K562 (cell line): ENCODE measurements around the gene POR. TPM values are rescaled to one million over a fixed set of nuclear protein-coding genes. Genes with fewer than 3 reads are reported as not detected.

Experiments used
- CXXC5 ChIP-seq: fragments of 250-450 bp; sonication (Bioruptor Pico); IDR thresholded peaks from 2 replicates; pipeline ENCODE4 v1.8.0; 2022; ENCODE audit warnings: inconsistent platforms, mild to moderate bottlenecking, moderate library complexity
- FOXK1 ChIP-seq: sonication (generic); formaldehyde crosslinking; IDR thresholded peaks from 2 replicates; pipeline ENCODE4 v1.8.0; 2022; ENCODE audit warnings: missing genetic modification reagents, mild to moderate bottlenecking, borderline replicate concordance
- HDAC3 ChIP-seq: fragments of 450-650 bp; IDR thresholded peaks from 2 replicates; pipeline ENCODE4 v1.6.1; 2018; ENCODE audit warnings: borderline replicate concordance, mild to moderate bottlenecking, moderate library complexity; ENCODE audit not compliant: partially characterized antibody
- HDAC6 ChIP-seq: IDR thresholded peaks from 2 replicates; pipeline ENCODE4 v1.6.1; 2012; ENCODE audit warnings: low read depth, mild to moderate bottlenecking, control low read depth, inconsistent platforms, low read length, moderate library complexity
- HES1 ChIP-seq: fragments of 450-650 bp; IDR thresholded peaks from 2 replicates; pipeline ENCODE4 v1.6.1; 2016; ENCODE audit warnings: low read depth, mild to moderate bottlenecking, moderate library complexity
- HNRNPUL1 ChIP-seq: fragments of 200-400 bp; formaldehyde crosslinking; IDR thresholded peaks from 2 replicates; pipeline ENCODE4 v1.6.1; 2017; ENCODE audit warnings: low read length
- HOXB6 ChIP-seq: fragments of 250-450 bp; sonication (Bioruptor Pico); IDR thresholded peaks from 2 replicates; pipeline ENCODE4 v1.5.1; 2022; ENCODE audit warnings: mild to moderate bottlenecking, borderline replicate concordance
- MTF1 ChIP-seq: fragments of 250-450 bp; sonication (Bioruptor Pico); IDR thresholded peaks from 2 replicates; pipeline ENCODE4 v1.9.0; 2021; ENCODE audit warnings: moderate library complexity, mild to moderate bottlenecking, inconsistent platforms, borderline replicate concordance
- MXD1 ChIP-seq: fragments of 250-450 bp; sonication (Bioruptor Pico); IDR thresholded peaks from 2 replicates; pipeline ENCODE4 v1.8.0; 2021; ENCODE audit warnings: borderline replicate concordance, mild to moderate bottlenecking, moderate library complexity; ENCODE audit not compliant: poor library complexity, severe bottlenecking
- NR4A1 ChIP-seq, 2 experiments: fragments of 250-450 bp in 1 of 2; fragments of 450-650 bp in 1 of 2; sonication (Bioruptor Pico) in 1 of 2; IDR thresholded peaks; 2 replicates each; pipeline versions ENCODE4 v1.4.0 to v1.6.1; 2016 to 2020; ENCODE audit warnings: mild to moderate bottlenecking in 2 of 2, missing compliant biosample characterization in 1 of 2, missing genetic modification characterization in 1 of 2, moderate library complexity in 1 of 2
- PCBP1 ChIP-seq: fragments of 200-400 bp; formaldehyde crosslinking; IDR thresholded peaks from 2 replicates; pipeline ENCODE4 v1.6.1; 2018; ENCODE audit warnings: mild to moderate bottlenecking, low read depth, low read length; ENCODE audit not compliant: poor library complexity, severe bottlenecking
- PRMT5 ChIP-seq: sonication (generic); formaldehyde crosslinking; IDR thresholded peaks from 2 replicates; pipeline ENCODE4 v1.5.0; 2020; ENCODE audit warnings: missing genetic modification reagents
- ZNF23 ChIP-seq: fragments of 250-450 bp; sonication (Bioruptor Pico); IDR thresholded peaks from 2 replicates; pipeline ENCODE4 v1.4.0; 2020; ENCODE audit warnings: mild to moderate bottlenecking
- ZNF717 ChIP-seq: fragments of 250-450 bp; sonication (Bioruptor Pico); IDR thresholded peaks from 2 replicates; pipeline ENCODE4 v1.5.0; 2021
- ZNF77 ChIP-seq: fragments of 250-450 bp; sonication (Bioruptor Pico); IDR thresholded peaks from 2 replicates; pipeline ENCODE4 v1.5.0; 2020
- polyA plus RNA-seq, 8 experiments: library from polyadenylated mRNA; depleted of rRNA in 4 of 8; stranded (reverse) in 5 of 8; unstranded in 3 of 8; fragments of >200 nt; fragmentation: Nextera tagmentation in 2 of 8; fragmentation: Illumina TruSeq in 1 of 8; extraction: Ambion mirVana in 2 of 8; extraction: Trizol in 1 of 8; gene quantifications; 2 replicates each; pipeline versions ENCODE4 v1.2.1 to v1.2.3, GENCODE V29; 2011 to 2014; ENCODE audit warnings: inconsistent platforms in 1 of 8, missing spikeins in 1 of 8
- total RNA-seq, 7 experiments: library from RNA; depleted of rRNA in 6 of 7; stranded (reverse); fragments of >200 nt in 6 of 7; fragmentation: Illumina TruSeq in 2 of 7; extraction: Trizol in 2 of 7; gene quantifications; 2 replicates each; pipeline versions ENCODE4 v1.2.1 to v1.2.3, GENCODE V29; 2011 to 2021; ENCODE audit warnings: low replicate concordance in 1 of 7
- TF ChIP-seq, protein P1 (sequence below): fragments of 250-450 bp; sonication (Bioruptor Pico); IDR thresholded peaks from 2 replicates; pipeline ENCODE4 v1.9.0; 2021; ENCODE audit warnings: mild to moderate bottlenecking
- TF ChIP-seq, protein P2 (sequence below): fragments of 250-450 bp; sonication (Bioruptor Pico); IDR thresholded peaks from 2 replicates; pipeline ENCODE4 v1.5.1; 2021; ENCODE audit warnings: mild to moderate bottlenecking
- TF ChIP-seq, protein P3 (sequence below), 2 experiments: fragments of 450-650 bp in 1 of 2; IDR thresholded peaks; 2 replicates each; pipeline ENCODE4 v1.6.1; 2011 to 2017; ENCODE audit warnings: low read depth in 2 of 2, antibody characterized with exemption in 1 of 2, borderline replicate concordance in 1 of 2, low read length in 1 of 2, mild to moderate bottlenecking in 1 of 2, mixed read lengths in 1 of 2; ENCODE audit not compliant: control insufficient read depth in 1 of 2
- TF ChIP-seq, protein P4 (sequence below): sonication (generic); formaldehyde crosslinking; IDR thresholded peaks from 2 replicates; pipeline ENCODE4 v1.8.0; 2022; ENCODE audit warnings: mild to moderate bottlenecking, missing genetic modification reagents

Gene POR
- total and polyA plus RNA-seq, 9 of the 15 experiments (the other 6 are each of a cell fraction or from before 2014, with no cell fraction given) = 4.7 to 142 (median 40.8) TPM

GRCh38 chr7:75878769-75879611, 36.0 kb upstream of the POR start, which contains the start of gene RHBDD2 (continued):
- TF ChIP-seq MTF1 (CRISPR knock-in tag) (0 out of 2 replicates have a peak, but pooled peaks have one; percentile 13), HDAC3 (no peak), CXXC5 (CRISPR knock-in tag) (peak; percentile 91), ZNF23 (peak; percentile 35; the same call in 1 of the 2 replicates), HDAC6 (no peak), ZNF717 (CRISPR knock-in tag) (no peak), NR4A1 (CRISPR knock-in tag; IDR thresholded peaks at IDR 0.05) (0 out of 2 replicates have a peak, but pooled peaks have one; percentile 58), NR4A1 (tag; IDR thresholded peaks at IDR 0.05) (0 out of 2 replicates have a peak, but pooled peaks have one; percentile 14), ZNF77 (CRISPR knock-in tag) (no peak), PCBP1 (peak; percentile 99), FOXK1 (CRISPR knock-in tag) (no peak), HNRNPUL1 (no peak), HES1 (no peak), HOXB6 (no peak), PRMT5 (CRISPR knock-in tag) (no peak), MXD1 (CRISPR knock-in tag) (no peak)
- TF ChIP-seq, protein P1, sequence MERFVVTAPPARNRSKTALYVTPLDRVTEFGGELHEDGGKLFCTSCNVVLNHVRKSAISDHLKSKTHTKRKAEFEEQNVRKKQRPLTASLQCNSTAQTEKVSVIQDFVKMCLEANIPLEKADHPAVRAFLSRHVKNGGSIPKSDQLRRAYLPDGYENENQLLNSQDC (CRISPR knock-in tag) = 0 out of 2 replicates have a peak, but pooled peaks have one; percentile 32
- TF ChIP-seq, protein P2, sequence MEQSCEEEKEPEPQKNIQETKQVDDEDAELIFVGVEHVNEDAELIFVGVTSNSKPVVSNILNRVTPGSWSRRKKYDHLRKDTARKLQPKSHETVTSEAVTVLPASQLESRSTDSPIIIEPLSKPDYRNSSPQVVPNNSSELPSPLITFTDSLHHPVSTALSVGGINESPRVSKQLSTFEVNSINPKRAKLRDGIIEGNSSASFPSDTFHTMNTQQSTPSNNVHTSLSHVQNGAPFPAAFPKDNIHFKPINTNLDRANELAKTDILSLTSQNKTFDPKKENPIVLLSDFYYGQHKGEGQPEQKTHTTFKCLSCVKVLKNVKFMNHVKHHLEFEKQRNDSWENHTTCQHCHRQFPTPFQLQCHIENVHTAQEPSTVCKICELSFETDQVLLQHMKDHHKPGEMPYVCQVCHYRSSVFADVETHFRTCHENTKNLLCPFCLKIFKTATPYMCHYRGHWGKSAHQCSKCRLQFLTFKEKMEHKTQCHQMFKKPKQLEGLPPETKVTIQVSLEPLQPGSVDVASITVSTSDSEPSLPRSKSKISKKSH = no peak
- TF ChIP-seq, protein P3, sequence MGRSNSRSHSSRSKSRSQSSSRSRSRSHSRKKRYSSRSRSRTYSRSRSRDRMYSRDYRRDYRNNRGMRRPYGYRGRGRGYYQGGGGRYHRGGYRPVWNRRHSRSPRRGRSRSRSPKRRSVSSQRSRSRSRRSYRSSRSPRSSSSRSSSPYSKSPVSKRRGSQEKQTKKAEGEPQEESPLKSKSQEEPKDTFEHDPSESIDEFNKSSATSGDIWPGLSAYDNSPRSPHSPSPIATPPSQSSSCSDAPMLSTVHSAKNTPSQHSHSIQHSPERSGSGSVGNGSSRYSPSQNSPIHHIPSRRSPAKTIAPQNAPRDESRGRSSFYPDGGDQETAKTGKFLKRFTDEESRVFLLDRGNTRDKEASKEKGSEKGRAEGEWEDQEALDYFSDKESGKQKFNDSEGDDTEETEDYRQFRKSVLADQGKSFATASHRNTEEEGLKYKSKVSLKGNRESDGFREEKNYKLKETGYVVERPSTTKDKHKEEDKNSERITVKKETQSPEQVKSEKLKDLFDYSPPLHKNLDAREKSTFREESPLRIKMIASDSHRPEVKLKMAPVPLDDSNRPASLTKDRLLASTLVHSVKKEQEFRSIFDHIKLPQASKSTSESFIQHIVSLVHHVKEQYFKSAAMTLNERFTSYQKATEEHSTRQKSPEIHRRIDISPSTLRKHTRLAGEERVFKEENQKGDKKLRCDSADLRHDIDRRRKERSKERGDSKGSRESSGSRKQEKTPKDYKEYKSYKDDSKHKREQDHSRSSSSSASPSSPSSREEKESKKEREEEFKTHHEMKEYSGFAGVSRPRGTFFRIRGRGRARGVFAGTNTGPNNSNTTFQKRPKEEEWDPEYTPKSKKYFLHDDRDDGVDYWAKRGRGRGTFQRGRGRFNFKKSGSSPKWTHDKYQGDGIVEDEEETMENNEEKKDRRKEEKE (IDR thresholded peaks at IDR 0.05; ENCODE audit: borderline replicate concordance in 1 of 2, control insufficient read depth in 1 of 2, low read depth in 2 of 2, low read length in 1 of 2) = no peak
- TF ChIP-seq, protein P4, sequence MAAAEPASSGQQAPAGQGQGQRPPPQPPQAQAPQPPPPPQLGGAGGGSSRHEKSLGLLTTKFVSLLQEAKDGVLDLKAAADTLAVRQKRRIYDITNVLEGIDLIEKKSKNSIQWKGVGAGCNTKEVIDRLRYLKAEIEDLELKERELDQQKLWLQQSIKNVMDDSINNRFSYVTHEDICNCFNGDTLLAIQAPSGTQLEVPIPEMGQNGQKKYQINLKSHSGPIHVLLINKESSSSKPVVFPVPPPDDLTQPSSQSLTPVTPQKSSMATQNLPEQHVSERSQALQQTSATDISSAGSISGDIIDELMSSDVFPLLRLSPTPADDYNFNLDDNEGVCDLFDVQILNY (CRISPR knock-in tag) = no peak
